HG02571 (cell line): Measurements from ENCODE around the gene CYP4F11.
"Not testable (repeated sequence)": the region's sequence is repeated elsewhere in the genome, so short reads cannot be mapped to it uniquely, and the experiment has no call there.

Source experiments
- ATAC-seq: cut with Tn5 transposase; IDR thresholded peaks from one replicate; pipeline ENCODE4 v1.9.1; 2021; ENCODE audit warnings: mild to moderate bottlenecking, moderate library complexity; ENCODE audit not compliant: unreplicated experiment

Gene CYP4F11

GRCh38 chr19:15923702-15924101, 10.6 kb downstream of the CYP4F11 start:
- ATAC-seq: no peak

GRCh38 chr19:15922021-15922420, 12.3 kb downstream of the CYP4F11 start:
- no peak for ATAC-seq

- ATAC-seq: no peak
Measured at GRCh38 chr19:15919243-15919642, 15.1 kb downstream of the CYP4F11 start.

- ATAC-seq: no peak
Measured at GRCh38 chr19:15915109-15915508, 19.2 kb downstream of the CYP4F11 start.

GRCh38 chr19:15913830-15914229, 20.5 kb downstream of the CYP4F11 start:
- ATAC-seq: no peak

- no peak for ATAC-seq
Measured at GRCh38 chr19:15913384-15913783, 20.9 kb downstream of the CYP4F11 start.

- ATAC-seq: no peak
Measured at GRCh38 chr19:15911599-15912235, 22.6 kb downstream of the CYP4F11 start.

GRCh38 chr19:15905026-15905425, 29.3 kb downstream of the CYP4F11 start:
- ATAC-seq: no peak

GRCh38 chr19:15902898-15903297, 31.4 kb downstream of the CYP4F11 start:
- not testable (repeated sequence) for ATAC-seq

- no peak for ATAC-seq
Measured at GRCh38 chr19:15902254-15902653, 32.1 kb downstream of the CYP4F11 start.

GRCh38 chr19:15900504-15900903, 33.8 kb downstream of the CYP4F11 start:
- no peak for ATAC-seq

- ATAC-seq: not testable (repeated sequence)
Measured at GRCh38 chr19:15900032-15900431, 34.3 kb downstream of the CYP4F11 start.

GRCh38 chr19:15899561-15899960, 34.8 kb downstream of the CYP4F11 start:
- not testable (repeated sequence) for ATAC-seq

GRCh38 chr19:15897738-15898276, 36.5 kb downstream of the CYP4F11 start, which contains the start of gene CYP4F2:
Gene CYP4F2, minus strand, starts transcription at chr19:15898074. Its CDS starts 463 bp downstream, at chr19:15897611.
- no peak for ATAC-seq

- ATAC-seq: no peak
Measured at GRCh38 chr19:15897026-15897737, 37.1 kb downstream of the CYP4F11 start.

- no peak for ATAC-seq
Measured at GRCh38 chr19:15895876-15896430, 38.4 kb downstream of the CYP4F11 start.

- ATAC-seq: no peak
Measured at GRCh38 chr19:15894359-15894758, 40.0 kb downstream of the CYP4F11 start.

- no peak for ATAC-seq
Measured at GRCh38 chr19:15893477-15893876, 40.9 kb downstream of the CYP4F11 start.

GRCh38 chr19:15892012-15892411, 42.3 kb downstream of the CYP4F11 start:
- no peak for ATAC-seq

- no peak for ATAC-seq
Measured at GRCh38 chr19:15891434-15891833, 42.9 kb downstream of the CYP4F11 start.

- ATAC-seq: not testable (repeated sequence)
Measured at GRCh38 chr19:15889339-15889738, 45.0 kb downstream of the CYP4F11 start.

GRCh38 chr19:15885919-15886318, 48.4 kb downstream of the CYP4F11 start:
- no peak for ATAC-seq
